ENCODE results near the gene ADGRL2.
A peak's percentile ranks its signal among the peaks of the same experiment; 100 is the strongest.

Gene ADGRL2

DNA sequence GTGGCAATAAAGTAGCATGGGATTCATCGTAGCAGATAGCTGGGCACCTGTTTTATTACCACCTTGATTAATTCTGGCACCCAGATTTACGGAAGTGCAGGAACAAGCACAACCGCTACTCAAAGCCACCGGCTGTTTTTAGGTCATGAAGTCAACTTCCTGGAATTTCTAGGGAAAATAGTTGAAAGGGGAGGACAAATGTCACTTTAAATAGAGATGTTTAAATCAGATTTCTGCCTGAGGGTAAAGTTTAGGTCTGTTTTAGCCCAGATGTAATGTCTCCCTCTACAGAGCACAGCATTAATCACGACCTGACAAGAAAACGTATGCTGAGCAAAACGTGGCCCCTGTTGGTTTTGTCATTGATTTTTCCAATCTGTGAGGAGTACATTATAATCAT lies 8.0 kb downstream of the ADGRL2 start:
- H3K4me1 ChIP-seq (ENCODE audit: control insufficient read depth, insufficient read depth, low read length), result peaks cover 58% of the 10 kb centered on the region
- H3K9ac ChIP-seq (ENCODE audit: low read length), result no peak overlapping the region

DNA sequence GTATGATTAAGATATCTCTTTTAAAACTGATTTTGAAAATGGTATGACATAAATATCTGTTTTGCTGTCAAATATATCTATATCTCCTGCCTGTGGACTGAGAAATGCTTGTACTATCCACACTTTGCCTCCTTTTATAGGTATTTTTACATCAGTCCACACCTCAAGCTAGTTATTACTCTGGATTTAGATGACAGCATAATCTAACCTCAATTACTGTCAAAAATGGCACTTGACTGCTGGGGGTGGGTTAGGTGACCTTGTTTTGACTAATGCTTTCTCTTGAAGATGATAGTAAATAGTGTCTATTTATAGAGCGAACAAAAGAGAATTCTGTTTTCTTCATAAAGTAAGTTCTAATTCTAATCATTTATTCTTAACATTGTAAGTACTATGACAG lies 9.1 kb downstream of the ADGRL2 start:
- Histone ChIP-seq H3K27me3 (ENCODE audit: control insufficient read depth, insufficient read depth, low read length) (no peaks in the 10 kb centered on the region), H3K4me1 (ENCODE audit: control insufficient read depth, insufficient read depth, low read length) (peaks cover 58% of the 10 kb centered on the region)

More for the DNA sequence above, 8.0 kb downstream of the ADGRL2 start:
- no peaks in the 10 kb centered on the region for H3K36me3 ChIP-seq (ENCODE audit: control insufficient read depth, insufficient read depth, low read length)
- H3K27ac ChIP-seq (ENCODE audit: low read depth, low read length), result no peak overlapping the region; the same call in 1 of the 2 replicates
- H3K9me3 ChIP-seq (ENCODE audit: control insufficient read depth, insufficient read depth, low read depth, low read length), result no peaks in the 10 kb centered on the region
- H3K27me3 ChIP-seq (ENCODE audit: control insufficient read depth, insufficient read depth, low read length), result no peaks in the 10 kb centered on the region
- peak overlapping the region; percentile 34; the same call in 1 of the 2 replicates for H3K4me3 ChIP-seq (ENCODE audit: low read depth, low read length)

DNA sequence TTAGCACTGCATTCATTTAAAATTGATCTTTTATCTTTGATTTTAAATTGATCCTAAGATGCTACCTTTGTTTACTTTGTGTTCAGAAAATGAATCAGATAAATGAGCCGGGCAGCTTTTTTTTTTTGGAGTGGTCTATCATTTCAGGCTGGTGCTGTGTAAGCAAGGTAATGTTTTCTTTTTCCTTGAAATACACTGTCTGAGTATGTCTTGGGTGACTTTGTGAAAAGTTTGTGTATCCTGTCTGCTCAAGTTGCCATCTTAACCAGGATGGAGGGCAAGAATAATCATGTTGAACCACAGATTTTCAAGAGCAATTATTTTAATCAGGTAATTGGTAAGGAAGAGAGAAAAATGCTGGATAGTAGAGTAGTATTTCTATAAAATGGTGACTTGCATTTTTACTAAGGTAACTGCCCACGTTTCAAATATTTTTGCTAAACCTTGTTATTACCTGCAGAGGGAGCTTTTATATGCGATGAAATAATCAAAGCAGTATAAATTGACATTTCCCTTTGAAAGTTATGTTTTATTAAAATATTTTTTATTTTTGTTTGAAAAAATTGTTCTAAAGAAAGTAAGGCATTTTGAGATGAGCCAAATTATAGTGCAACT lies 11.1 kb downstream of the ADGRL2 start:
- peaks cover 42% of the 10 kb centered on the region for H3K4me1 ChIP-seq (ENCODE audit: control insufficient read depth, insufficient read depth, low read length)
- no peaks in the 10 kb centered on the region for H3K36me3 ChIP-seq (ENCODE audit: control insufficient read depth, insufficient read depth, low read length)
- no peak overlapping the region for H3K9ac ChIP-seq (ENCODE audit: low read length)
- H3K9me3 ChIP-seq (ENCODE audit: control insufficient read depth, insufficient read depth, low read depth, low read length), result no peaks in the 10 kb centered on the region
- no peaks in the 10 kb centered on the region for H3K27me3 ChIP-seq (ENCODE audit: control insufficient read depth, insufficient read depth, low read length)
- no peak overlapping the region for H3K27ac ChIP-seq (ENCODE audit: low read depth, low read length)
- H3K4me3 ChIP-seq (ENCODE audit: low read depth, low read length), result no peak overlapping the region

More for the DNA sequence above, 9.1 kb downstream of the ADGRL2 start:
- H3K9me3 ChIP-seq (ENCODE audit: control insufficient read depth, insufficient read depth, low read depth, low read length), result no peaks in the 10 kb centered on the region
- H3K36me3 ChIP-seq (ENCODE audit: control insufficient read depth, insufficient read depth, low read length), result no peaks in the 10 kb centered on the region
- H3K9ac ChIP-seq (ENCODE audit: low read length), result no peak overlapping the region
- H3K4me3 ChIP-seq (ENCODE audit: low read depth, low read length), result no peak overlapping the region
- H3K27ac ChIP-seq (ENCODE audit: low read depth, low read length), result no peak overlapping the region

DNA sequence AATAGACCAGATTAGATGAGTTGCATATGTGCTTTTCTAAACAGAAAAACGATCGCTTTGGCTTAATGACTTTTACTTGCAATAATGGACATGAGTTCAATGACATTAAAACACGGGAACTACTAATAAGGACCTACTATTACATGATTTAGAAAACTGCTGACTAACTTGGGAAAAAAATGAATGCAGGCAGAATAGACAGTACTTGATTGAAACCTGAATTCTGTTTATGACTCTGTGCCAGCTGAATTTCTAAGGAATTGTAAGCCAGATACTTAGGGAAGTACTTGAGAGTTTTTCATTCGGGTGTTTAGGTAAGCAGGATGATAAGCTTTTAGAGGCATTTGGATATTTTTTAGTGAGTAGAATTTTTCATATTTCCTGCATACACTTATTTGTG lies 12.0 kb downstream of the ADGRL2 start:
- Histone ChIP-seq H3K4me1 (ENCODE audit: control insufficient read depth, insufficient read depth, low read length) (peaks cover 35% of the 10 kb centered on the region), H3K9ac (ENCODE audit: low read length) (no peak overlapping the region), H3K9me3 (ENCODE audit: control insufficient read depth, insufficient read depth, low read depth, low read length) (no peaks in the 10 kb centered on the region), H3K36me3 (ENCODE audit: control insufficient read depth, insufficient read depth, low read length) (no peaks in the 10 kb centered on the region), H3K27ac (ENCODE audit: low read depth, low read length) (no peak overlapping the region), H3K27me3 (ENCODE audit: control insufficient read depth, insufficient read depth, low read length) (no peaks in the 10 kb centered on the region), H3K4me3 (ENCODE audit: low read depth, low read length) (no peak overlapping the region)

DNA sequence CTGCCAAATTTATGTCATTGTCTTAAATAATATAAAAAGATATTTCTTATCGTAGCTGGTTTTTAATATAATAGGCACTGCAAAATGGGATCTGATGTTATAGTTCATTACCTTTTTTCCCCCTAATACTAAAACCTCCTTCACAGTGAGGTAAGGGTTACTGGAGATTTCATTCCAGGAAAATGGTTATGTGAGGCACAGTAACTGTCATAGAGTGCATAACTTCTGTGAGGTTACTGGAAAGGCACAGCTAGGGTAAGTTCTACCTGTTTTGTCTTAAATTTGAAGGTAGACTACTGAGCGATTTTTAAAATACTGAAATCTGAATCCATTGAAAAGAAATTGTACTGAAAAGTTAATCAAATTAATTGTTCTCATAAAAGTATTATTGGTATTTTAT lies 13.0 kb downstream of the ADGRL2 start:
- no peak overlapping the region for H3K27ac ChIP-seq (ENCODE audit: low read depth, low read length)
- H3K9ac ChIP-seq (ENCODE audit: low read length), result no peak overlapping the region
- no peaks in the 10 kb centered on the region for H3K9me3 ChIP-seq (ENCODE audit: control insufficient read depth, insufficient read depth, low read depth, low read length)
- peaks cover 29% of the 10 kb centered on the region for H3K4me1 ChIP-seq (ENCODE audit: control insufficient read depth, insufficient read depth, low read length)
- H3K4me3 ChIP-seq (ENCODE audit: low read depth, low read length), result no peak overlapping the region
- H3K36me3 ChIP-seq (ENCODE audit: control insufficient read depth, insufficient read depth, low read length), result no peaks in the 10 kb centered on the region
- no peaks in the 10 kb centered on the region for H3K27me3 ChIP-seq (ENCODE audit: control insufficient read depth, insufficient read depth, low read length)

DNA sequence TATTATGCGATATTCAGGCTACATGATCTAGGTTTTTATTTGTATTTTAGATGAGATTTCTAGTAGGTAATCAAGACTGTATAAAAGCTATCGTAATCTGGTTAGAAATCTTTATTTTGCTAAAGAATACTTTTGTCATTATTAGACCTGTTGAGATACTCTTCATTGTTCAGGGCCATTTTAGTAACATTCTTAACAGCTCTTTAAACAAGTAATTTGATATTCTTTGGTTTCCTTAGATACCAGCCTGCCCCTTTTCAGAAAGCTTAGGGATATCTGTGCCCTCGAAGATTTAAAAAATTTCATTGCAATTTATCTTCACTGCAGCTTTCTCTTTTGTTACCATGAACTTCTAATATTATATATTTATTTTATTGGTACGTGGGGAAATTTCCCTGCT lies 18.9 kb downstream of the ADGRL2 start:
- Histone ChIP-seq H3K27ac (ENCODE audit: low read depth, low read length) (no peak overlapping the region), H3K4me1 (ENCODE audit: control insufficient read depth, insufficient read depth, low read length) (peaks cover 37% of the 10 kb centered on the region), H3K36me3 (ENCODE audit: control insufficient read depth, insufficient read depth, low read length) (no peaks in the 10 kb centered on the region), H3K27me3 (ENCODE audit: control insufficient read depth, insufficient read depth, low read length) (no peaks in the 10 kb centered on the region), H3K9ac (ENCODE audit: low read length) (no peak overlapping the region), H3K9me3 (ENCODE audit: control insufficient read depth, insufficient read depth, low read depth, low read length) (no peaks in the 10 kb centered on the region), H3K4me3 (ENCODE audit: low read depth, low read length) (no peak overlapping the region)

DNA sequence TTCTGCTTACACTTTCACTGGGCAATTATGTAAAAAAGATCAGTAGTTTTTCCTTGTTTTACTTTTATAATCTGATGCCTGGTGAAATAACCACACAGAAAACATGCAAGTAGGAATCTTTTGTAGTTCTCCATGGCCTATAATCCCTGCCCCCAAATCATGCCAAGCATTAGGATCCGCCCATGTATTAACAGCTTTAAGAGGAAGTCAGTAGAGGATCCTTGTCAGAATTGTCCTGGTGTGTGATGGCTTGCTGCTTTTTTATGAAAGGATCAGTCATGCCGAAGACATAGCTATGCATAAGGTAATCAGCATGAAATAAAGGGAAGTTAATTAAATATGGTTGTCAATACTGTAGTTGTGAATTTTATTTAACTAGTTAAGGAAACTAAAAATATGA lies 20.0 kb downstream of the ADGRL2 start:
- H3K27ac ChIP-seq (ENCODE audit: low read depth, low read length), result no peak overlapping the region
- peaks cover 46% of the 10 kb centered on the region for H3K4me1 ChIP-seq (ENCODE audit: control insufficient read depth, insufficient read depth, low read length)
- H3K27me3 ChIP-seq (ENCODE audit: control insufficient read depth, insufficient read depth, low read length), result no peaks in the 10 kb centered on the region
- H3K4me3 ChIP-seq (ENCODE audit: low read depth, low read length), result no peak overlapping the region
- no peaks in the 10 kb centered on the region for H3K36me3 ChIP-seq (ENCODE audit: control insufficient read depth, insufficient read depth, low read length)
- H3K9me3 ChIP-seq (ENCODE audit: control insufficient read depth, insufficient read depth, low read depth, low read length), result no peaks in the 10 kb centered on the region
- H3K9ac ChIP-seq (ENCODE audit: low read length), result no peak overlapping the region

DNA sequence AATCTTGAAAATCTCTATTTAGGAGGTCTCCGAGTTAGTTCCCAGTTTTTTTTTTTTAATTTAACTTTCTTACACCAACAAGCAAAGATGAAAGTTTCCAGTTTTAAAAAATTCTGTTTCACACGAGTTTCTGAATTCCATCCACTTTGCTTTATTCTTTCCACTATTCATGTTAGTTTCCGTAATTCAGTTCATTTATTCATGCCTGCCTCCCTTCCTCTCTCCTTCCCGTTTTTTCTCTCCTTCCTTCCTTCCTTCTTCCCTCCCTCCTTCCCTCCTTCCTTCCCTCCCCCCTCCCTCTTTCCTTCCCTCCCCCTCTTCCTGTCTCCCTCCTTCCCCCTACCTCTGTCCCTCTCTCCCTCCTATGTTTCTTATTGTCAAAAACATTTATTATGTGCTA lies 22.3 kb downstream of the ADGRL2 start:
- Histone ChIP-seq H3K27me3 (ENCODE audit: control insufficient read depth, insufficient read depth, low read length) (no peaks in the 10 kb centered on the region), H3K9me3 (ENCODE audit: control insufficient read depth, insufficient read depth, low read depth, low read length) (no peaks in the 10 kb centered on the region), H3K36me3 (ENCODE audit: control insufficient read depth, insufficient read depth, low read length) (no peaks in the 10 kb centered on the region), H3K9ac (ENCODE audit: low read length) (no peak overlapping the region), H3K27ac (ENCODE audit: low read depth, low read length) (no peak overlapping the region), H3K4me1 (ENCODE audit: control insufficient read depth, insufficient read depth, low read length) (peaks cover 46% of the 10 kb centered on the region), H3K4me3 (ENCODE audit: low read depth, low read length) (no peak overlapping the region)

DNA sequence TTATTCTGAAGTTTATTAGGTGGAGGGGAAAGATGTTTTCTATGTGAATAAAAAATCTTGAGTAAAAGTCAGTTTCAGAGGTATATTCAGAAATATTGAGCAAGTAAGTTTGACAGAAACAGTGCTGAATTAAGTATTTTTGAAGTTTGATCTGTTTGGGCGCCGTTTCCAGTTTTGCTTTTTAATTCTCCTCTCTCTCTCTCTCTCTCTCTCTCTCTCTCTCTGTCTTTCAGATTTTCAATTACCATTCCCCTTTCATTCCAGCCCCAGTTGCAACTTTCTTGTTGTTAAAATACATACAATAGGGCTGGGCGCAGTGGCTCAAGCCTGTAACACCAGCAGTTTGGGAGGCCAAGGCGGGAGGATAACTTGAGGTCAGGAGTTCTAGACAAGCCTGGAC lies 24.0 kb downstream of the ADGRL2 start:
- no peaks in the 10 kb centered on the region for H3K9me3 ChIP-seq (ENCODE audit: control insufficient read depth, insufficient read depth, low read depth, low read length)
- no peaks in the 10 kb centered on the region for H3K36me3 ChIP-seq (ENCODE audit: control insufficient read depth, insufficient read depth, low read length)
- peaks cover 34% of the 10 kb centered on the region for H3K4me1 ChIP-seq (ENCODE audit: control insufficient read depth, insufficient read depth, low read length)
- no peak overlapping the region for H3K9ac ChIP-seq (ENCODE audit: low read length)
- no peaks in the 10 kb centered on the region for H3K27me3 ChIP-seq (ENCODE audit: control insufficient read depth, insufficient read depth, low read length)
- H3K27ac ChIP-seq (ENCODE audit: low read depth, low read length), result no peak overlapping the region
- no peak overlapping the region for H3K4me3 ChIP-seq (ENCODE audit: low read depth, low read length)

DNA sequence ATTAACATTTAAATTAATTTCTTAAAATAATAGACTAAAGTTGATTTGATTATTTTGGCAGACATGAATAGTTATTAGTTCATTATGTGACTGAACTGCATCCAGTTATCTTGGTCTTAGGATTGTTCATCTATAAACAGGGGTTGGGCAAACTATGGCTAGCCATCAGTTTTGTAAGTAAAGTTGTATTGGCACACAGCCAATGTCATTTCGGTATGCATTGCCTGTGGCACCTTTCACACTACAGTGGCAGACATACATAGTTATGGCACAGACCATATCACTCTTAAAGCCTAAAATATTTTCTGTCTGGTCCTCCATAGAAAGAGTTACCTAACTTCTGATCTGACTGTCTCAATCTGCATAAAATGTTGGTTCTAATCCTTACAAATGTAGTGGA lies 27.2 kb downstream of the ADGRL2 start:
- Histone ChIP-seq H3K27me3 (ENCODE audit: control insufficient read depth, insufficient read depth, low read length) (no peaks in the 10 kb centered on the region), H3K27ac (ENCODE audit: low read depth, low read length) (no peak overlapping the region), H3K9me3 (ENCODE audit: control insufficient read depth, insufficient read depth, low read depth, low read length) (no peaks in the 10 kb centered on the region), H3K4me3 (ENCODE audit: low read depth, low read length) (no peak overlapping the region), H3K9ac (ENCODE audit: low read length) (no peak overlapping the region), H3K4me1 (ENCODE audit: control insufficient read depth, insufficient read depth, low read length) (peaks cover 30% of the 10 kb centered on the region), H3K36me3 (ENCODE audit: control insufficient read depth, insufficient read depth, low read length) (no peaks in the 10 kb centered on the region)

DNA sequence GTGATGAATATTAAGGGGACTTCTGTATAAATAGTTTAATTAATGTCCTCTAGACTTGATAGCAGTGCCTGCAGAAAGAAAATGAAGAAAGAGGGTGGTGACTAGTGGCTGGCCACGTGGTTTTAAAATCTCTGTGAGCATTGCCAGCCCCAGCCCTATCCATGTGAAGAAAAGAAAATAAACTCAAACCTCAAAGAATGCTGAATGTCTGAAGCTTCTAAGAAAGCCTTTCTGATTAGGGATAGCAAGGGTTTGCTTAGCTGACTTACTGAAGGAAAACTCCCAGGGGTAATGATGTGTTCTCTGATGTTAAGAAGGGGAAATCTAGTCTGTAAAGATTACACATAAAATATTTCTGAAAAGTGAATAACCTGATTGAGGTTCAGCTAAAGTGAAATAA lies 31.8 kb downstream of the ADGRL2 start:
- no peaks in the 10 kb centered on the region for H3K9me3 ChIP-seq (ENCODE audit: control insufficient read depth, insufficient read depth, low read depth, low read length)
- no peak overlapping the region for H3K4me3 ChIP-seq (ENCODE audit: low read depth, low read length)
- 0 out of 2 replicates have a peak, but pooled peaks cover 5% of the 10 kb centered on the region for H3K36me3 ChIP-seq (ENCODE audit: control insufficient read depth, insufficient read depth, low read length)
- no peaks in the 10 kb centered on the region for H3K27me3 ChIP-seq (ENCODE audit: control insufficient read depth, insufficient read depth, low read length)
- no peak overlapping the region for H3K27ac ChIP-seq (ENCODE audit: low read depth, low read length)
- no peak overlapping the region for H3K9ac ChIP-seq (ENCODE audit: low read length)
- peaks cover 41% of the 10 kb centered on the region for H3K4me1 ChIP-seq (ENCODE audit: control insufficient read depth, insufficient read depth, low read length)
